ENCODE results near the gene HECW1. TPM values are rescaled to one million over a fixed set of nuclear protein-coding genes. Genes with fewer than 3 reads are reported as not detected.

Gene HECW1
- total and polyA plus RNA-seq, 11 donors = 0.23 TPM; not detected in 10

DNA sequence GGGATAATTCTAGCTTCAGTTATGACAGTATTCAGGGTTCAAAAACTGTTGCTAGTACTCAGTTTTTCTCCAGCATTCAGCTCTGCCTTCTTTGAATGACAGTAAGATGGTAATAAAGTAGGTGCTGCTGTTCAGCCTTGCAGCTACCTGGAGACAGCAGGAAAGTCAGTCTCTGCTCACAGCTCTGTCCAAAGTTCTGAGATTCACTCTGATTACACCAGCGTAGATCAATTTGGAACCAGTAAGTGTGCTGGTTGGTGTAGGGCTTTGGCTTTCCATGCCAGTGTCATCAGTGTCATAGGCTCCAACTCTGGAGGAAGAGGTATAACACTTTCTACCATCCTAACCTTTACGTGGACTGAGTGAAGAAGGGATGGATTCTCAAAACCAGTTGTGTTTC lies 496.6 kb downstream of the HECW1 start:
- DNase-seq (no peak), ATAC-seq (no peak)
- TF ChIP-seq, protein P1, sequence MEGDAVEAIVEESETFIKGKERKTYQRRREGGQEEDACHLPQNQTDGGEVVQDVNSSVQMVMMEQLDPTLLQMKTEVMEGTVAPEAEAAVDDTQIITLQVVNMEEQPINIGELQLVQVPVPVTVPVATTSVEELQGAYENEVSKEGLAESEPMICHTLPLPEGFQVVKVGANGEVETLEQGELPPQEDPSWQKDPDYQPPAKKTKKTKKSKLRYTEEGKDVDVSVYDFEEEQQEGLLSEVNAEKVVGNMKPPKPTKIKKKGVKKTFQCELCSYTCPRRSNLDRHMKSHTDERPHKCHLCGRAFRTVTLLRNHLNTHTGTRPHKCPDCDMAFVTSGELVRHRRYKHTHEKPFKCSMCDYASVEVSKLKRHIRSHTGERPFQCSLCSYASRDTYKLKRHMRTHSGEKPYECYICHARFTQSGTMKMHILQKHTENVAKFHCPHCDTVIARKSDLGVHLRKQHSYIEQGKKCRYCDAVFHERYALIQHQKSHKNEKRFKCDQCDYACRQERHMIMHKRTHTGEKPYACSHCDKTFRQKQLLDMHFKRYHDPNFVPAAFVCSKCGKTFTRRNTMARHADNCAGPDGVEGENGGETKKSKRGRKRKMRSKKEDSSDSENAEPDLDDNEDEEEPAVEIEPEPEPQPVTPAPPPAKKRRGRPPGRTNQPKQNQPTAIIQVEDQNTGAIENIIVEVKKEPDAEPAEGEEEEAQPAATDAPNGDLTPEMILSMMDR (IDR thresholded peaks at IDR 0.05) = no peak
- no peak for TF ChIP-seq POLR2A (IDR thresholded peaks at IDR 0.05)
- H3K4me3 ChIP-seq = no peak overlapping the region
- peaks cover 0 to 39% (median 12%) of the 10 kb centered on the region in 12 donors for H3K4me1 ChIP-seq
- peaks cover 0 to 51% (median 16%) of the 10 kb centered on the region in 9 donors for H3K36me3 ChIP-seq
- no peaks in the 10 kb centered on the region for H3K9me3 ChIP-seq
- no peaks in the 10 kb centered on the region for H3K27me3 ChIP-seq
- intact Hi-C loops (cut with DNase I) = no loop called here
- H3K27ac ChIP-seq = no peak overlapping the region
- 95 to 100% (median 97%) methylated on average over 2 of the region's 2 CpGs for WGBS, 4 donors

DNA sequence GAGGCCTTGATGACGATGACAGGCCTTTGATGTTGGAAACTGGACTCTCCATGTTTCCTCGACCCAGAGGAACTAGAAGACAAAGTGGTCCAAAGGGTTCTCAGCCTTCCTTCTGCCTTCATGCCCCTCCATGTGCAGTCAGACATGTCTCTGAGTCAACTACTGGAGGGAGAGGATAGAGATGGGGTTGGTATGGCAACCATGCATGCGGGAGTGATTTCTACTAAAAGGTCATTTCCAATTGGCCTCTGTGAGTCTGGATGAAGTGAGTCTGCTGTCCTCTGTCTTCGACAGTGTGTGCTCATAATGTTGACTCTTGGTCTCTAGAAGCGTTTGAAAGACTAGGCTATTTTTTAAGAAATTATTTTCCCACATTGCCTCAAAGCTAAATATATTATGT lies 499.7 kb downstream of the HECW1 start:
- no peaks in the 10 kb centered on the region for H3K9me3 ChIP-seq
- H3K27me3 ChIP-seq = no peaks in the 10 kb centered on the region
- WGBS, 4 donors = 80 to 86% (median 83%) methylated on average over 5 of the region's 5 CpGs
- ATAC-seq = peak in 1 of 4 donors; percentile 28
- H3K4me1 ChIP-seq = peaks cover 0 to 33% (median 12%) of the 10 kb centered on the region in 12 donors
- DNase-seq = no peak
- H3K27ac ChIP-seq = peak overlapping the region in 6 of 12 donors; percentile 11 to 62 (median 30)
- H3K36me3 ChIP-seq = peaks cover 0 to 66% (median 20%) of the 10 kb centered on the region in 9 donors
- TF ChIP-seq POLR2A (IDR thresholded peaks at IDR 0.05) = no peak
- TF ChIP-seq, protein P1 (IDR thresholded peaks at IDR 0.05) = no peak
- no peak overlapping the region for H3K4me3 ChIP-seq
- intact Hi-C loops (cut with DNase I) = no loop called here

DNA sequence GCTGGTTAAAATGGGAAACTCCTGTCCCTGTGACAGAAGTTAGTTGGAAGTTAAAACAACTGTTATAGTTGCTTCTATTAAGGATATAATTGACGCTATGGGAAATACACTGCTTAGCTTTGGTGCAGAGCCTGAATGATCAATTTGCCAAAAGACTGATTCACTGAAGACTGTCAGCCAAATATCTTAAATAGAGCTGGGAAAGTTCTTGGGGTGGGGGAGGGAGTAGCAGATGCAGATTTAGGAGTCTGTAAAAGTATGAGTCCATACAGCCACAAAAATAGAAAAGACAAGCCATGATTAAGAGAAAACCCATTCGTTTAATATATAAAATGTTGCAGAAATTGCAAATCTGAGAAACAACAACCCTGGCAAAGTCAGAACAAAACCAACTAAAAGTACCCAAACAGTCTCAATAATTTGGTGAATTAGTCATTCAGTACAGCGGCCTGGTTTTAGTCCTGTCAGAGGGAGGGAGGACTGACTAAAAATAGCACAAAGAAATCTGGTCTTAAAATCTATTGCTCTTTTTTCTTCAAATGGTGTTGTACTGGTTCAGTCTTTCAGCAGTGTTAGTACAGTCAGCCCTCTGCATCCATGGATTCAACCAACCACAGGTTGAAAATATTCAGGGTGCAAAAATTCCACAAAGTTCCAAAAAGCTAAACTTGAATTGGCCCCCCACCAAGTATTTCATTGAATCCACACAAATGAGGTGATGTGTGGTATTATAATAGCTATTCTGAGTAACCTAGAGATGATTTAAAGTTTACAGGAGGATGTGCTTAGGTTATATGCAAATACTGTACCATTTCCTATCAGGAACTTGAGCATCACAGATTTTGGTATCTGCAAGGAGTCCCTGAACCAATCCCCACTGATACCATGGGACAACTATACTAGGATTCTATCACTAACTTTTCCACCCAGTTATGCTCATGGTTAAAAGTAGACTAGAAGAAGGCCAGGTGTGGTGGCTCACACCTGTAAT lies 500.4 kb downstream of the HECW1 start:
- Histone ChIP-seq H3K4me1 (peaks cover 0 to 37% (median 14%) of the 10 kb centered on the region in 12 donors), H3K36me3 (peaks cover 0 to 73% (median 20%) of the 10 kb centered on the region in 9 donors), H3K27ac (peak overlapping the region in 4 of 12 donors; percentile 15 to 62 (median 33)), H3K4me3 (no peak overlapping the region), H3K9me3 (no peaks in the 10 kb centered on the region), H3K27me3 (no peaks in the 10 kb centered on the region)
- intact Hi-C loops (cut with DNase I) = no loop called here
- DNase-seq (no peak), ATAC-seq (peak in 2 of 4 donors; percentile 42 to 57)
- TF ChIP-seq POLR2A (IDR thresholded peaks at IDR 0.05) = no peak
- TF ChIP-seq, protein P1 (IDR thresholded peaks at IDR 0.05) = no peak
- WGBS, 4 donors = 62 to 83% (median 68%) methylated on average over 3 of the region's 3 CpGs

Small RNA genes within 50 kb of the gene (microRNA-seq; reads per million reads assigned to microRNA genes)
- gene MIR3943 = 0 reads per million in 4 donors

Other genes with a start within 250 kb of the HECW1 start
- 1 to 10 TPM; 1.8 to 9.1 (median 4.0) TPM for gene C7orf25, start 200.6 kb upstream of the HECW1 start, total RNA-seq
- 1 to 10 TPM; 5.0 to 7.8 TPM for gene C7orf25, start 200.6 kb upstream of the HECW1 start, polyA plus RNA-seq
- 100 to 1,000 TPM in 1 of 9 donors, 10 to 100 TPM in 8; 41.8 to 106 (median 75.8) TPM for gene PSMA2, start 180.5 kb upstream of the HECW1 start, total RNA-seq
- 100 to 1,000 TPM in 1 of 2 donors, 10 to 100 TPM in 1; 71.3 to 139 TPM for gene PSMA2, start 180.5 kb upstream of the HECW1 start, polyA plus RNA-seq
- gene MRPL32, start 180.3 kb upstream of the HECW1 start, total RNA-seq = 10 to 100 TPM; 49.0 to 71.7 (median 60.8) TPM
- 10 to 100 TPM; 94.9 to 98.4 TPM for gene MRPL32, start 180.3 kb upstream of the HECW1 start, polyA plus RNA-seq

Data from heart left ventricle (tissue), 16 donors.